Measurements from ENCODE around the gene TESMIN. TPM values are rescaled to one million over a fixed set of nuclear protein-coding genes. Genes with fewer than 3 reads are reported as not detected.

Gene TESMIN
- total and polyA plus RNA-seq, 2 of the 4 experiments (the other 2 are of a cell fraction), result 0.90 to 2.2 TPM

GRCh38 chr11:68683536-68684384 is 67.6 kb downstream of the TESMIN start:
- no peak overlapping the region for H3K23ac ChIP-seq (ENCODE audit: low read depth, low read length)
- H3K4ac ChIP-seq (ENCODE audit: low read depth, low read length), result no peak overlapping the region
- peaks cover 50% of the 10 kb centered on the region for H3K27me3 ChIP-seq (ENCODE audit: control insufficient read depth, insufficient read depth, low read length)
- H3K27ac ChIP-seq (ENCODE audit: insufficient read depth, low read length), result no peak overlapping the region
- in situ Hi-C loops (cut with MboI; ENCODE audit: low sequenced_read_pairs) (no loop called here), intact Hi-C loops (cut with micrococcal nuclease) (no loop called here), dilution Hi-C loops (cut with HindIII; ENCODE audit: low sequenced_read_pairs, unreplicated experiment) (no loop called here)
- DNase-seq (no peak), ATAC-seq (ENCODE audit: low read depth) (no peak)
- no peak overlapping the region for H3K9ac ChIP-seq (ENCODE audit: low read depth, low read length)
- no peaks in the 10 kb centered on the region; the same call in 1 of the 2 replicates for H4K20me1 ChIP-seq (ENCODE audit: insufficient read depth, low read length)
- no peak overlapping the region for H3K56ac ChIP-seq (ENCODE audit: extremely low read depth, insufficient read depth, low read length)
- H2BK5ac ChIP-seq (ENCODE audit: low read depth, low read length, poor library complexity, severe bottlenecking), result no peak overlapping the region
- BruUV-seq (replicated peaks), result no TSS peak
- H2AK9ac ChIP-seq (replicated peaks; ENCODE audit: low read depth, low read length, poor library complexity), result peak overlapping the region; percentile 72
- no peak overlapping the region for H4K91ac ChIP-seq (ENCODE audit: insufficient read depth, low read depth, low read length)
- no peak overlapping the region for H2BK20ac ChIP-seq (ENCODE audit: low read depth, low read length)
- no peak overlapping the region for H4K5ac ChIP-seq (ENCODE audit: low read depth, low read length)
- peaks cover 3% of the 10 kb centered on the region; the same call in 1 of the 2 replicates for H3K4me1 ChIP-seq (ENCODE audit: control insufficient read depth, insufficient read depth, low read length)
- no peak overlapping the region for H2AFZ ChIP-seq (replicated peaks; ENCODE audit: low read length, poor library complexity)
- no peak overlapping the region for H3K14ac ChIP-seq (replicated peaks; ENCODE audit: low read depth, low read length)
- H2BK15ac ChIP-seq (ENCODE audit: low read depth, low read length), result no peak overlapping the region
- H3K4me3 ChIP-seq (ENCODE audit: insufficient read depth, low read depth, low read length), result no peak overlapping the region
- no peak overlapping the region for H4K8ac ChIP-seq (ENCODE audit: low read depth in 2 of 2, low read length in 2 of 2)
- H3K79me1 ChIP-seq (ENCODE audit: low read depth in 1 of 2, low read length in 2 of 2), result no peaks in the 10 kb centered on the region
- no peaks in the 10 kb centered on the region for H3K9me3 ChIP-seq (ENCODE audit: control insufficient read depth, insufficient read depth, low read length)
- peak overlapping the region; percentile 12; the same call in 1 of the 2 replicates for H2AK5ac ChIP-seq (ENCODE audit: low read depth, low read length)
- WGBS, 2 experiments (ENCODE audit: extremely low coverage in 2 of 2, insufficient read length in 1 of 2), result 52% methylated on average over 9 of the region's 37 CpGs; no CpG with 5 or more reads in 1 of the 2 experiments
- POLR2A ChIA-PET (ENCODE audit: unreplicated experiment), result no interaction called here
- TF ChIP-seq MAFK (IDR thresholded peaks at IDR 0.05; ENCODE audit: low read depth, low read length), result no peak
- no peak for TF ChIP-seq ELK1 (IDR thresholded peaks at IDR 0.05; ENCODE audit: borderline replicate concordance, low read depth, low read length)
- no peak for TF ChIP-seq CEBPB (IDR thresholded peaks at IDR 0.05; ENCODE audit: low read depth, low read length)
- no peak for TF ChIP-seq BHLHE40 (IDR thresholded peaks at IDR 0.05; ENCODE audit: low read depth, low read length)
- no peak for TF ChIP-seq SMC3 (IDR thresholded peaks at IDR 0.05; ENCODE audit: low read depth, low read length)
- TF ChIP-seq CTCF (conservative IDR thresholded peaks at IDR 0.05; ENCODE audit: low read depth, low read length), result no peak
- TF ChIP-seq NFE2L2 (IDR thresholded peaks at IDR 0.05; ENCODE audit: low read depth, low read length), result no peak
- TF ChIP-seq POLR2A (IDR thresholded peaks at IDR 0.05; ENCODE audit: low read depth, low read length), result no peak
- TF ChIP-seq FOS (IDR thresholded peaks at IDR 0.05; ENCODE audit: low read depth, low read length), result no peak
- no peak overlapping the region for H2BK120ac ChIP-seq (ENCODE audit: low read depth, low read length)
- no peaks in the 10 kb centered on the region for H3K36me3 ChIP-seq (ENCODE audit: control insufficient read depth, insufficient read depth, low read length)
- H3K18ac ChIP-seq (ENCODE audit: low read depth, low read length), result no peak overlapping the region
- H3K4me2 ChIP-seq (ENCODE audit: low read depth, low read length), result peak overlapping the region; percentile 31; the same call in 1 of the 2 replicates
- H3K9me1 ChIP-seq (ENCODE audit: insufficient read depth, low read length), result no peaks in the 10 kb centered on the region; the same call in 1 of the 2 replicates
- CTCF ChIA-PET, result no interaction called here

Data from IMR-90 (cell line).